Measurements from ENCODE around the gene BEST4. TPM values are rescaled to one million over a fixed set of nuclear protein-coding genes. Genes with fewer than 3 reads are reported as not detected.
A peak's percentile ranks its signal among the peaks of the same experiment; 100 is the strongest.

Gene BEST4
- total RNA-seq, 2 experiments from 2014 or later: 0.44 to 3.1 TPM

DNA sequence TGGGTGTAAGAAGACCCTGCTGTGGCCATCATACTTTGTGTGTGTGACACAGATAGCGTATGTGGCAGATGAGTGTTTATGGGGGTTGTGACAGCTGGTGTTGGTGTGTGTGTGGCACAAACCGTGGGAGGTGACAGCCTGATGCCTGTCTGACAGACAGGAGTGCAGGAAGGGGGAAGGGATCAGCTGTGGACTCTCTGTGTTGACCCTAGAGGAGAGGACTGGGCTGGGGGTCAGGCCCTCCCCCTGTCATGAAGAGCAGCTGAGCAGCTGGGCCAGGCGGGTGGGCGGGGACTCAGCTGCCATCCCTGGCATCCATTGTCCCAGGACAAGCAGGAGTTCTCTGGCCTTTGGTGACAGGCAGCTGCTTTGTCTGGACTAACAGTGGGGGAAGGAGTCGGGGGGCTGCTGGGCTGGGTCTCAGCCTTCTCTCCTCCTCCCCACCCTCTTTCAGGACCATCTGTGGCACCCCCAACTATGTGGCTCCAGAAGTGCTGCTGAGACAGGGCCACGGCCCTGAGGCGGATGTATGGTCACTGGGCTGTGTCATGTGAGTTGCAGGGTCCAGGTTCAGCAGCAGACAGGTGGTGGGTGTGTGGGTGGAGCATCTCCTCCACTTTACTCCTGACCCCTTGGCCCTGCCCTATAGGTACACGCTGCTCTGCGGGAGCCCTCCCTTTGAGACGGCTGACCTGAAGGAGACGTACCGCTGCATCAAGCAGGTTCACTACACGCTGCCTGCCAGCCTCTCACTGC lies 14.5 kb upstream of the BEST4 start:
- H2AFZ ChIP-seq (ENCODE audit: low read length): no peak overlapping the region
- no TSS peak for BruUV-seq (replicated peaks)
- no peaks in the 10 kb centered on the region for H3K9me2 ChIP-seq (ENCODE audit: insufficient read depth, low read length)
- ChIA-PET CTCF (ENCODE audit: unreplicated experiment) (interaction anchor here (0.6 kb wide), 1 partner anchor 80 kb away, joined by 3 read pairs; no protein-coding TSS in a partner anchor), POLR2A (interaction anchor here (0.9 kb wide), 1 partner anchor 10 kb away, joined by 3 read pairs; no protein-coding TSS in a partner anchor)
- intact Hi-C loops (cut with micrococcal nuclease; ENCODE audit: unreplicated experiment): no loop called here
- H3K9me3 ChIP-seq (ENCODE audit: low read length): no peaks in the 10 kb centered on the region
- TF ChIP-seq EZH2phosphoT487 (IDR thresholded peaks at IDR 0.05; ENCODE audit: borderline replicate concordance, low read depth, low read length): no peak
- TF ChIP-seq, protein P1, sequence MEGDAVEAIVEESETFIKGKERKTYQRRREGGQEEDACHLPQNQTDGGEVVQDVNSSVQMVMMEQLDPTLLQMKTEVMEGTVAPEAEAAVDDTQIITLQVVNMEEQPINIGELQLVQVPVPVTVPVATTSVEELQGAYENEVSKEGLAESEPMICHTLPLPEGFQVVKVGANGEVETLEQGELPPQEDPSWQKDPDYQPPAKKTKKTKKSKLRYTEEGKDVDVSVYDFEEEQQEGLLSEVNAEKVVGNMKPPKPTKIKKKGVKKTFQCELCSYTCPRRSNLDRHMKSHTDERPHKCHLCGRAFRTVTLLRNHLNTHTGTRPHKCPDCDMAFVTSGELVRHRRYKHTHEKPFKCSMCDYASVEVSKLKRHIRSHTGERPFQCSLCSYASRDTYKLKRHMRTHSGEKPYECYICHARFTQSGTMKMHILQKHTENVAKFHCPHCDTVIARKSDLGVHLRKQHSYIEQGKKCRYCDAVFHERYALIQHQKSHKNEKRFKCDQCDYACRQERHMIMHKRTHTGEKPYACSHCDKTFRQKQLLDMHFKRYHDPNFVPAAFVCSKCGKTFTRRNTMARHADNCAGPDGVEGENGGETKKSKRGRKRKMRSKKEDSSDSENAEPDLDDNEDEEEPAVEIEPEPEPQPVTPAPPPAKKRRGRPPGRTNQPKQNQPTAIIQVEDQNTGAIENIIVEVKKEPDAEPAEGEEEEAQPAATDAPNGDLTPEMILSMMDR (conservative IDR thresholded peaks at IDR 0.05; ENCODE audit: low read length): no peak
- H4K20me1 ChIP-seq (ENCODE audit: insufficient read depth, low read length): no peaks in the 10 kb centered on the region
- peaks cover 37% of the 10 kb centered on the region for H3K4me1 ChIP-seq (ENCODE audit: insufficient read depth, low read length, poor library complexity, severe bottlenecking)
- no peak for DNase-seq (ENCODE audit: low spot score)
- H3K36me3 ChIP-seq (ENCODE audit: insufficient read depth, low read length): peaks cover 15% of the 10 kb centered on the region
- H3K4me2 ChIP-seq (ENCODE audit: low read length): peak overlapping the region; percentile 76
- no peaks in the 10 kb centered on the region for H3K79me2 ChIP-seq (ENCODE audit: insufficient read depth, low read depth, low read length)
- no peak overlapping the region for H3K27ac ChIP-seq (ENCODE audit: low read depth, low read length, poor library complexity, severe bottlenecking)
- H3K4me3 ChIP-seq (ENCODE audit: low read depth, low read length, poor library complexity, severe bottlenecking): peak overlapping the region; percentile 83

DNA sequence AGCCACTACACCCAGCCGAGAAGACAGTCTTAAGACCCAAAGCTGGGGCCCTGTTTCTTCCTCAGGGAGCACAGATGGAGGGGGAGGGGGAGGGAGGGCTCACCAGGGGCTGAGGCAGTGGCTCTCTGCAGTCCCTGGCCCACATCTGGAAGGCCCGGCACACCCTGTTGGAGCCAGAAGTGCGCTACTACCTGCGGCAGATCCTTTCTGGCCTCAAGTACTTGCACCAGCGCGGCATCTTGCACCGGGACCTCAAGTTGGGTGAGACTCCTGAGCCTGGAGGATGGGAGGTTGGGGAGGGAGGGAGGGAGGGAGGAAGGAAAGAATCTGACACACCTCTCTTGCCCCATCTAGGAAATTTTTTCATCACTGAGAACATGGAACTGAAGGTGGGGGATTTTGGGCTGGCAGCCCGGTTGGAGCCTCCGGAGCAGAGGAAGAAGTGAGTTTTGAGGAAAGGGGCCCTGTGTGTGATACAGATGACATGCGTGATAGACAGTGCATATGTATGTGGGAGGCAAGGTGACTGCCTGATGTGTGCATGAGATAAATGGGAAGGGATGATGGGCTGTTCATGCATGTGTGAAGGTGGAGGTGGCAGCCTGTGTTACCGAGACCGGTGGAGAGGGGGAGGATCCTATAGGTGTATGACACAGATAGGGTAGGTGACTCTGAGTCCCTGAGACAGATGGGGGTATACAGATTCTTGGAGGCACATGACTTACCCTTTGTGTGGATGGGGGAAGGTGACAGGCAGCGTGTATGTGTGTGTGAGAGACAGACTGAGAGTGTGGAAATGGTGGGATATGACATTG lies 13.7 kb upstream of the BEST4 start:
- intact Hi-C loops (cut with micrococcal nuclease; ENCODE audit: unreplicated experiment): no loop called here
- Histone ChIP-seq H3K27ac (ENCODE audit: low read depth, low read length, poor library complexity, severe bottlenecking) (no peak overlapping the region), H3K4me1 (ENCODE audit: insufficient read depth, low read length, poor library complexity, severe bottlenecking) (peaks cover 30% of the 10 kb centered on the region), H3K9me3 (ENCODE audit: low read length) (no peaks in the 10 kb centered on the region), H2AFZ (ENCODE audit: low read length) (no peak overlapping the region), H4K20me1 (ENCODE audit: insufficient read depth, low read length) (no peaks in the 10 kb centered on the region), H3K79me2 (ENCODE audit: insufficient read depth, low read depth, low read length) (no peaks in the 10 kb centered on the region), H3K4me3 (ENCODE audit: low read depth, low read length, poor library complexity, severe bottlenecking) (peak overlapping the region; percentile 83), H3K4me2 (ENCODE audit: low read length) (peak overlapping the region; percentile 76), H3K36me3 (ENCODE audit: insufficient read depth, low read length) (peaks cover 12% of the 10 kb centered on the region), H3K9me2 (ENCODE audit: insufficient read depth, low read length) (no peaks in the 10 kb centered on the region)
- TF ChIP-seq EZH2phosphoT487 (IDR thresholded peaks at IDR 0.05; ENCODE audit: borderline replicate concordance, low read depth, low read length): no peak
- TF ChIP-seq, protein P1 (conservative IDR thresholded peaks at IDR 0.05; ENCODE audit: low read length): no peak
- ChIA-PET POLR2A (interaction anchor here (0.9 to 2.9 kb wide), 5 partner anchors 8 to 80 kb away, joined by 3 to 30 read pairs (median 7); partner anchors contain the start of gene BTBD19), CTCF (ENCODE audit: unreplicated experiment) (interaction anchor here (0.6 kb wide), 1 partner anchor 80 kb away, joined by 3 read pairs; no protein-coding TSS in a partner anchor)
- BruUV-seq (replicated peaks): no TSS peak
- no peak for DNase-seq (ENCODE audit: low spot score)
